CD8-positive, alpha-beta memory T cell (primary cell): ENCODE data around the gene BCL2A1. TPM values are rescaled to one million over a fixed set of nuclear protein-coding genes. Genes with fewer than 3 reads are reported as not detected.
"Not testable (repeated sequence)": the region's sequence is repeated elsewhere in the genome, so short reads cannot be mapped to it uniquely, and the experiment has no call there.

Source experiments
- CTCF ChIA-PET: fragments of 350-600 bp; sonication (Branson Sonifier 250); formaldehyde crosslinking; loops from one replicate; lab custom pipeline; 2021; ENCODE audit warnings: antibody characterized with exemption; lab: Charles Lee
- POLR2A ChIA-PET: fragments of 350-600 bp; sonication (Branson Sonifier 250); formaldehyde crosslinking; loops from one replicate; lab custom pipeline; 2021; ENCODE audit warnings: antibody characterized with exemption; lab: Charles Lee
- DNase-seq, 5 donors: peaks; one replicate each; pipeline versions ENCODE4 v3.0.0 to v3.0.0-alpha.2; 2020 to 2022; ENCODE audit warnings: mixed read lengths in 1 of 5
- H3K27ac ChIP-seq: one replicate; pipeline ENCODE4 v1.7.0; 2013; ENCODE audit warnings: low read depth, mild to moderate bottlenecking, low read length, moderate library complexity
- H3K27me3 ChIP-seq: 2 replicates; pipeline ENCODE4 v1.7.0; 2013; ENCODE audit warnings: low read length, mild to moderate bottlenecking; ENCODE audit not compliant: insufficient read depth, poor library complexity, severe bottlenecking
- H3K36me3 ChIP-seq: 2 replicates; pipeline ENCODE4 v1.7.0; 2013; ENCODE audit warnings: mild to moderate bottlenecking, low read length, moderate library complexity; ENCODE audit not compliant: insufficient read depth
- H3K4me1 ChIP-seq: 2 replicates; pipeline ENCODE4 v1.7.0; 2013; ENCODE audit warnings: mild to moderate bottlenecking, low read length, moderate library complexity; ENCODE audit not compliant: insufficient read depth
- H3K4me3 ChIP-seq: 2 replicates; pipeline ENCODE4 v1.7.0; 2013; ENCODE audit warnings: mild to moderate bottlenecking, low read length
- H3K9me3 ChIP-seq: 2 replicates; pipeline ENCODE4 v1.7.0; 2013; ENCODE audit warnings: mild to moderate bottlenecking, low read length
- H3K27ac Mint-ChIP-seq, 8 donors: one replicate each; pipeline ENCODE4 v1.8.0; 2020 to 2021; ENCODE audit warnings: mixed read lengths in 8 of 8, mild to moderate bottlenecking in 6 of 8, inconsistent platforms in 3 of 8, moderate library complexity in 3 of 8
- H3K27me3 Mint-ChIP-seq, 2 donors: one replicate each; pipeline ENCODE4 v1.8.0; 2020 to 2021; ENCODE audit warnings: mixed read lengths in 2 of 2, mild to moderate bottlenecking in 1 of 2, moderate library complexity in 1 of 2
- H3K36me3 Mint-ChIP-seq, 3 donors: one replicate each; pipeline ENCODE4 v1.8.0; 2020 to 2021; ENCODE audit warnings: mixed read lengths in 3 of 3, inconsistent platforms in 1 of 3, mild to moderate bottlenecking in 1 of 3
- H3K4me1 Mint-ChIP-seq, 3 donors: one replicate each; pipeline ENCODE4 v1.8.0; 2020 to 2021; ENCODE audit warnings: mixed read lengths in 3 of 3, inconsistent platforms in 1 of 3, mild to moderate bottlenecking in 1 of 3
- H3K4me3 Mint-ChIP-seq, 7 donors: one replicate each; pipeline ENCODE4 v1.8.0; 2020 to 2021; ENCODE audit warnings: mixed read lengths in 7 of 7, mild to moderate bottlenecking in 6 of 7, moderate library complexity in 4 of 7, inconsistent platforms in 2 of 7
- H3K9me3 Mint-ChIP-seq, 5 donors: one replicate each; pipeline ENCODE4 v1.8.0; 2020 to 2022; ENCODE audit warnings: mixed read lengths in 5 of 5, mild to moderate bottlenecking in 3 of 5, moderate library complexity in 2 of 5, inconsistent platforms in 1 of 5
- polyA plus RNA-seq: library from polyadenylated mRNA; unstranded; fragments of 300-500 nt; fragmentation: Illumina TruSeq; gene quantifications from one replicate; pipeline ENCODE4 v1.2.3, GENCODE V29; 2021
- total RNA-seq, 2 experiments: library from RNA; stranded (reverse); gene quantifications; one replicate each; pipeline ENCODE4 v1.2.3, GENCODE V29; 2021

BCL2A1 gene
- total and polyA plus RNA-seq, 3 experiments from 2014 or later, result 29.5 to 56.8 (median 55.8) TPM

- no peak overlapping the region for H3K4me3 Mint-ChIP-seq
- no peaks in the 10 kb centered on the region for H3K4me1 Mint-ChIP-seq
- H3K27ac ChIP-seq, result no peak overlapping the region
- ChIA-PET CTCF (no interaction called here), POLR2A (no interaction called here)
- H3K9me3 Mint-ChIP-seq, result no peaks in the 10 kb centered on the region
- no peaks in the 10 kb centered on the region for H3K36me3 Mint-ChIP-seq
- H3K36me3 ChIP-seq, result no peaks in the 10 kb centered on the region
- H3K4me3 ChIP-seq, result no peak overlapping the region
- no peak for DNase-seq
- no peak overlapping the region for H3K27ac Mint-ChIP-seq
- H3K27me3 ChIP-seq, result no peaks in the 10 kb centered on the region
- H3K9me3 ChIP-seq, result no peaks in the 10 kb centered on the region
- H3K27me3 Mint-ChIP-seq, result no peaks in the 10 kb centered on the region
- no peaks in the 10 kb centered on the region for H3K4me1 ChIP-seq
Measured at GRCh38 chr15:80012060-80012726, 41.2 kb upstream of the BCL2A1 start.

- ChIA-PET CTCF (no interaction called here), POLR2A (no interaction called here)
- no peak overlapping the region for H3K27ac ChIP-seq
- H3K4me3 ChIP-seq, result no peak overlapping the region
- H3K4me3 Mint-ChIP-seq, result no peak overlapping the region
- no peaks in the 10 kb centered on the region for H3K27me3 ChIP-seq
- no peaks in the 10 kb centered on the region for H3K27me3 Mint-ChIP-seq
- H3K9me3 Mint-ChIP-seq, result no peaks in the 10 kb centered on the region
- no peaks in the 10 kb centered on the region for H3K4me1 ChIP-seq
- H3K9me3 ChIP-seq, result no peaks in the 10 kb centered on the region
- no peak overlapping the region for H3K27ac Mint-ChIP-seq
- H3K36me3 Mint-ChIP-seq, result no peaks in the 10 kb centered on the region
- no peaks in the 10 kb centered on the region for H3K4me1 Mint-ChIP-seq
- no peaks in the 10 kb centered on the region for H3K36me3 ChIP-seq
- no peak for DNase-seq
Measured at GRCh38 chr15:80011596-80011995, 40.6 kb upstream of the BCL2A1 start.

- H3K27ac ChIP-seq, DNase-seq, H3K9me3 Mint-ChIP-seq, H3K4me3 ChIP-seq, H3K27me3 ChIP-seq, CTCF ChIA-PET, H3K9me3 ChIP-seq, H3K36me3 ChIP-seq, POLR2A ChIA-PET, H3K36me3 Mint-ChIP-seq, H3K4me1 Mint-ChIP-seq, H3K27me3 Mint-ChIP-seq, H3K4me3 Mint-ChIP-seq, H3K4me1 ChIP-seq: not testable (repeated sequence)
- peak overlapping the region in 1 of 8 donors; percentile 7 for H3K27ac Mint-ChIP-seq
Measured at GRCh38 chr15:80011041-80011523, 40.1 kb upstream of the BCL2A1 start.

GRCh38 chr15:80010131-80010673 is 39.2 kb upstream of the BCL2A1 start:
- Histone ChIP-seq H3K4me3 (no peak overlapping the region), H3K27ac (no peak overlapping the region), H3K36me3 (no peaks in the 10 kb centered on the region), H3K27me3 (no peaks in the 10 kb centered on the region), H3K9me3 (no peaks in the 10 kb centered on the region), H3K4me1 (no peaks in the 10 kb centered on the region)
- POLR2A ChIA-PET, result no interaction called here
- H3K27ac Mint-ChIP-seq, result peak overlapping the region in 1 of 8 donors; percentile 60
- H3K4me3 Mint-ChIP-seq, result no peak overlapping the region
- H3K27me3 Mint-ChIP-seq, result no peaks in the 10 kb centered on the region
- DNase-seq, result no peak
- H3K4me1 Mint-ChIP-seq, result no peaks in the 10 kb centered on the region
- CTCF ChIA-PET, result interaction anchor here (1.2 kb wide), 1 partner anchor 50 kb away, joined by 3 read pairs; no protein-coding TSS in a partner anchor
- H3K9me3 Mint-ChIP-seq, result no peaks in the 10 kb centered on the region
- H3K36me3 Mint-ChIP-seq, result no peaks in the 10 kb centered on the region

GRCh38 chr15:80007532-80007931 is 36.5 kb upstream of the BCL2A1 start:
- no peak overlapping the region for H3K27ac ChIP-seq
- H3K9me3 ChIP-seq, result no peaks in the 10 kb centered on the region
- H3K27me3 Mint-ChIP-seq, result no peaks in the 10 kb centered on the region
- no peaks in the 10 kb centered on the region for H3K4me1 Mint-ChIP-seq
- H3K9me3 Mint-ChIP-seq, result no peaks in the 10 kb centered on the region
- H3K27ac Mint-ChIP-seq, result peak overlapping the region in 1 of 8 donors; percentile 24
- DNase-seq, result no peak
- CTCF ChIA-PET, result no interaction called here
- no peaks in the 10 kb centered on the region for H3K36me3 Mint-ChIP-seq
- H3K27me3 ChIP-seq, result no peaks in the 10 kb centered on the region
- no peaks in the 10 kb centered on the region for H3K36me3 ChIP-seq
- no peaks in the 10 kb centered on the region for H3K4me1 ChIP-seq
- no peak overlapping the region for H3K4me3 Mint-ChIP-seq
- POLR2A ChIA-PET, result no interaction called here
- no peak overlapping the region for H3K4me3 ChIP-seq

- Mint-ChIP-seq H3K4me3 (no peak overlapping the region), H3K9me3 (no peaks in the 10 kb centered on the region), H3K36me3 (no peaks in the 10 kb centered on the region), H3K27me3 (no peaks in the 10 kb centered on the region), H3K4me1 (no peaks in the 10 kb centered on the region), H3K27ac (no peak overlapping the region)
- Histone ChIP-seq H3K4me3 (no peak overlapping the region), H3K9me3 (no peaks in the 10 kb centered on the region), H3K27me3 (no peaks in the 10 kb centered on the region), H3K36me3 (no peaks in the 10 kb centered on the region), H3K4me1 (no peaks in the 10 kb centered on the region), H3K27ac (no peak overlapping the region)
- POLR2A ChIA-PET, result no interaction called here
- DNase-seq, result no peak
- CTCF ChIA-PET, result no interaction called here
Measured at GRCh38 chr15:80006946-80007345, 36.0 kb upstream of the BCL2A1 start.

- H3K4me3 ChIP-seq, result no peak overlapping the region
- POLR2A ChIA-PET, result no interaction called here
- CTCF ChIA-PET, result no interaction called here
- Mint-ChIP-seq H3K27me3 (peaks cover 0 to 2% of the 10 kb centered on the region in 2 donors), H3K36me3 (no peaks in the 10 kb centered on the region), H3K27ac (peak overlapping the region in 1 of 8 donors; percentile 37), H3K4me3 (no peak overlapping the region), H3K9me3 (no peaks in the 10 kb centered on the region), H3K4me1 (no peaks in the 10 kb centered on the region)
- no peaks in the 10 kb centered on the region for H3K27me3 ChIP-seq
- no peaks in the 10 kb centered on the region for H3K4me1 ChIP-seq
- no peaks in the 10 kb centered on the region for H3K9me3 ChIP-seq
- H3K27ac ChIP-seq, result no peak overlapping the region
- H3K36me3 ChIP-seq, result no peaks in the 10 kb centered on the region
- no peak for DNase-seq
Measured at GRCh38 chr15:80003934-80004472, 33.0 kb upstream of the BCL2A1 start.

GRCh38 chr15:80003171-80003570 is 32.2 kb upstream of the BCL2A1 start:
- Mint-ChIP-seq H3K9me3 (no peaks in the 10 kb centered on the region), H3K36me3 (no peaks in the 10 kb centered on the region), H3K4me1 (no peaks in the 10 kb centered on the region), H3K27me3 (peaks cover 0 to 2% of the 10 kb centered on the region in 2 donors), H3K27ac (peak overlapping the region in 1 of 8 donors; percentile 74), H3K4me3 (no peak overlapping the region)
- H3K4me1 ChIP-seq, result no peaks in the 10 kb centered on the region
- H3K4me3 ChIP-seq, result no peak overlapping the region
- H3K9me3 ChIP-seq, result no peaks in the 10 kb centered on the region
- H3K27me3 ChIP-seq, result no peaks in the 10 kb centered on the region
- ChIA-PET CTCF (no interaction called here), POLR2A (no interaction called here)
- no peaks in the 10 kb centered on the region for H3K36me3 ChIP-seq
- no peak for DNase-seq
- no peak overlapping the region for H3K27ac ChIP-seq
